ENCODE data around the gene KRT85. TPM values are rescaled to one million over a fixed set of nuclear protein-coding genes. Genes with fewer than 3 reads are reported as not detected.

Gene KRT85
- total and polyA plus RNA-seq, 10 of the 15 experiments (the other 5 are each of a cell fraction or from before 2014, with no cell fraction given) = 0.05 to 0.18 (median 0.11) TPM; not detected in 6

- FAIRE-seq = no peak
- Histone ChIP-seq H3K27ac (ENCODE audit: control insufficient read depth, insufficient read depth) (no peak overlapping the region), H3K4me1 (ENCODE audit: control insufficient read depth, insufficient read depth, low read length) (no peaks in the 10 kb centered on the region; the same call in 1 of the 2 replicates), H3K27me3 (replicated peaks in 1 of 2; ENCODE audit: control insufficient read depth in 2 of 2, insufficient read depth in 2 of 2, low read length in 1 of 2) (peaks cover 3 to 8% of the 10 kb centered on the region in 2 experiments), H3K4me3 (no peak overlapping the region), H3K4me2 (ENCODE audit: control insufficient read depth, insufficient read depth) (no peak overlapping the region), H3K79me2 (ENCODE audit: control insufficient read depth, insufficient read depth, low read length) (no peaks in the 10 kb centered on the region), H3K36me3 (ENCODE audit: control insufficient read depth in 2 of 2, insufficient read depth in 2 of 2, low read length in 1 of 2) (no peaks in the 10 kb centered on the region), H3K9ac (ENCODE audit: control insufficient read depth, insufficient read depth, low read length) (no peak overlapping the region), H2AFZ (ENCODE audit: control insufficient read depth, low read depth, low read length) (no peak overlapping the region), H3K9me3 (replicated peaks; ENCODE audit: control insufficient read depth, insufficient read depth, low read length) (no peaks in the 10 kb centered on the region), H4K20me1 (ENCODE audit: control insufficient read depth, insufficient read depth) (no peaks in the 10 kb centered on the region)
- 84% methylated on average over 1 of the region's 1 CpG for WGBS (ENCODE audit: insufficient coverage, insufficient replicate concordance, low lambda C conversion rate, missing lambda C conversion rate)
- no peak for ATAC-seq
- POLR2A ChIA-PET = no interaction called here
- TF ChIP-seq, protein P1, sequence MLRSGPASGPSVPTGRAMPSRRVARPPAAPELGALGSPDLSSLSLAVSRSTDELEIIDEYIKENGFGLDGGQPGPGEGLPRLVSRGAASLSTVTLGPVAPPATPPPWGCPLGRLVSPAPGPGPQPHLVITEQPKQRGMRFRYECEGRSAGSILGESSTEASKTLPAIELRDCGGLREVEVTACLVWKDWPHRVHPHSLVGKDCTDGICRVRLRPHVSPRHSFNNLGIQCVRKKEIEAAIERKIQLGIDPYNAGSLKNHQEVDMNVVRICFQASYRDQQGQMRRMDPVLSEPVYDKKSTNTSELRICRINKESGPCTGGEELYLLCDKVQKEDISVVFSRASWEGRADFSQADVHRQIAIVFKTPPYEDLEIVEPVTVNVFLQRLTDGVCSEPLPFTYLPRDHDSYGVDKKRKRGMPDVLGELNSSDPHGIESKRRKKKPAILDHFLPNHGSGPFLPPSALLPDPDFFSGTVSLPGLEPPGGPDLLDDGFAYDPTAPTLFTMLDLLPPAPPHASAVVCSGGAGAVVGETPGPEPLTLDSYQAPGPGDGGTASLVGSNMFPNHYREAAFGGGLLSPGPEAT (IDR thresholded peaks at IDR 0.05; ENCODE audit: low read depth) = no peak
- no peak for TF ChIP-seq NR2F1 (conservative IDR thresholded peaks at IDR 0.05)
- no peak for TF ChIP-seq ZNF384 (IDR thresholded peaks at IDR 0.05; ENCODE audit: borderline replicate concordance, low read depth, low read length)
- no peak for TF ChIP-seq GATAD2B (conservative IDR thresholded peaks at IDR 0.05; ENCODE audit: low read depth)
- no peak for TF ChIP-seq MLLT1 (IDR thresholded peaks at IDR 0.05)
- no peak for TF ChIP-seq LARP7 (IDR thresholded peaks at IDR 0.05)
- in situ Hi-C loops (cut with MboI) = loop anchor here (10.0 kb wide), 1 partner anchor 167 kb away; no protein-coding TSS in a partner anchor
- no peak for DNase-seq (ENCODE audit: low read depth, low spot score)
- CTCF ChIA-PET = no interaction called here
- intact Hi-C loops (cut with micrococcal nuclease; ENCODE audit: unreplicated experiment) = loop anchor here (10.0 kb wide), 1 partner anchor 107 kb away; no protein-coding TSS in a partner anchor
- BruUV-seq (replicated peaks) = no TSS peak
- SMC1A ChIA-PET (ENCODE audit: uncharacterized antibody, unreplicated experiment) = interaction anchor here (0.6 kb wide), 1 partner anchor 236 kb away, joined by 3 read pairs; no protein-coding TSS in a partner anchor
- RAD21 ChIA-PET (ENCODE audit: unreplicated experiment) = no interaction called here
These were observed 45.2 kb downstream of the KRT85 start for GRCh38 chr12:52322069-52322468.
